Activated T-helper 2 cell treated with anti-CD3 and anti-CD28 coated beads, Interferon-gamma antibody, Interleukin-2, Interleukin-4, amounts not matched to agents 10 μg/mL and 5 μg/mL and 100 μg/mL, durations not matched to agents 14 hours and 24 hours and 36 hours (primary cell): ENCODE results near the gene KDM8. TPM values are rescaled to one million over a fixed set of nuclear protein-coding genes. Genes with fewer than 3 reads are reported as not detected.

Experiments
- DNase-seq: peaks from one replicate; pipeline ENCODE4 v3.0.0; 2021; ENCODE audit warnings: low spot score
- H3K27ac Mint-ChIP-seq: one replicate; pipeline ENCODE4 v1.8.0; 2021; ENCODE audit warnings: mixed read lengths
- H3K27me3 Mint-ChIP-seq: one replicate; pipeline ENCODE4 v1.8.0; 2021; ENCODE audit warnings: low read depth, mixed read lengths
- H3K36me3 Mint-ChIP-seq: one replicate; pipeline ENCODE4 v1.8.0; 2021; ENCODE audit warnings: low read depth, mixed read lengths
- H3K4me1 Mint-ChIP-seq: one replicate; pipeline ENCODE4 v1.8.0; 2021; ENCODE audit warnings: low read depth, mixed read lengths
- H3K4me3 Mint-ChIP-seq: one replicate; pipeline ENCODE4 v1.8.0; 2021; ENCODE audit warnings: low read depth, mild to moderate bottlenecking, moderate library complexity, mixed read lengths
- H3K9me3 Mint-ChIP-seq: one replicate; pipeline ENCODE4 v1.8.0; 2021; ENCODE audit warnings: mixed read lengths
- intact Hi-C: fragments of 100-400 bp; cut with micrococcal nuclease; formaldehyde crosslinking; loops from one replicate; pipeline ENCODE4 v1.15.1; 2023
- total RNA-seq: library from RNA; stranded (reverse); gene quantifications from 2 replicates; pipeline ENCODE4 v1.2.3, GENCODE V29; 2022

KDM8 gene
- 13.5 and 17.3 TPM in 2 replicates for total RNA-seq

DNA sequence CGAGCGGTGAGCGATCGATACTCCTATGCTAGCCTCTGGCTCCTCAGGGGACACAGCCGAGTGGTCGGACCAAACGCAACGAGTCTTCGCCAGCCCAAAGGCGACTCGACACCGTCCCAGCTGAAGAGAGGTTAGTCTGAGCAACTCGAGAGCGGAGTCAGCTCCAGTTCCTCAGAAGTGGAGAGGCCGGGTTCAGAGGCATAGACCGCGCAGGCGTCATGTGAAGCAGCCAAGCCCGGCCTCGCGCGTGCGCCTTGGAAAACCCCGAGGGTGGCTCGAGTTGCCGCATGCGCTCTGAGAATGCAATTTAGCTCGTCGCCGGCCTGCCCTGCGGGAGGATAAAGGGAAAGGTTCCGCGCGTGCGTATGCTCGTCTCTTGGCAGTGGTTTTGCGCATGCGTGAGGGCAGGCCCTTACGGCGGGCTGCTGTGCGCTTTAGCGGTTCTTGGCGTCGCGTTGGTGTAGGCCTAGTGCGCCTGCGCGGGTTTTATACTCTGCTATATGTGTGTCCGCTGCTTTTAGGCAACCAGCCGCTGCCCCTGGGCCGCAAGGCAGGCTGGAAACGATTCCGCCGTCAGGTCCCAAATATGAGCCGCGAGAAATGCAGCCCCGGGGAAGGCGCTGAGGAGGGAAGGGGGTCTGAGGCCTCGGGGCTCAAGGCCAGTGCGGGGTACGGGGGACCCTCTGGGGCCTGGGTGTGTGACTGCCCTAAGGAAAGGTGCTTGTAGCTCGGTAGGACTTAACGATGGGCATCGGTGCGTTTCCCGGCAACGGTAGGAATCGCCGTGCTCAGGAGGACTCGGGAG, at the start of gene KDM8:
TSS of gene KDM8 (plus strand) at position 20 of the 805 bp plus-strand sequence. CDS start 6,598 bp downstream, outside the sequence.
- Mint-ChIP-seq H3K27me3 (no peaks in the 10 kb centered on the region), H3K9me3 (no peaks in the 10 kb centered on the region), H3K4me3 (peak within 1 kb of the TSS; percentile 90), H3K27ac (peak within 1 kb of the TSS; percentile 100), H3K36me3 (peaks cover 11% of the 10 kb centered on the region), H3K4me1 (peaks cover 44% of the 10 kb centered on the region)
- intact Hi-C loops: loop anchor here (1.0 to 5.0 kb wide), 3 partner anchors 25 to 349 kb away; partner anchors contain the start of gene KATNIP
- peak; percentile 100 for DNase-seq

DNA sequence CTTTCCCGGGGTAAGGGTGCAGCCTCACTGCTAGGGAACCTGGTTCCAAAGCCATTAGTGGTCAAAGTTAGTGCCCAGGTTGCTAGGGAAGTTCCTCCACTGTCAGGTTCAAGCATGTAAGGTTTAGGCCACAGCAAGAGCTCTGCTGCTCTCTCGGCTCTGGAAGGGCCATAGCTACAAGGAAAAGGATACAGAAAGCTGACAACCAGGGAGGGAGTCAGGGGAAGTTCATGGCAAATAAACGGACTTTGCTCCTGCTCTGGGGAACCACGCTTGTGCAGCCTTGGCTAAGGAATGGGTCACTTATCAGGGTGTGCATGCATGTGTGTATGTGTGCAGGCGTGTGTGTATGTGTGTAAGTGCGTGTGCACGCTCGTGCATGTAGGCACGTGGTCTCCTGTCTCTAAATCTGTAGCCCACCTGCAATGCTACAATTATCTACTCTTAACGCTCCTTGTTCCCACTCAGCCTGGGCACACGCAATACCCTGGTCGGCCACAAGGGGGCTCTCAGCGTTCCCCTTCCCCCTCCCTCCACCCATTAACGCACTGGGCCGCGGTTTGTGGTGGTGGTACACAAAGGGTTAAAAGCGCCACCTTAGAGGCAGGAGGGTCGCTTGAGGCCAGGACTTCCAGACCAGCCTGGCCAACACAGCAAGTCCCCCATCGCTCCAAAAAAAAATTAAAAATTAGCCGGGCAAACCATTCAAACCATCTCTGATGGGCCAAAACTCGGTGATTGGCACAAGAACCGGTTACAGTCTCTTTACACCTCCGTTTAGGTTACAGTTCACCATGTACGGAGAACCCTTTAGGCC, 48.4 kb upstream of the KDM8 start:
- Mint-ChIP-seq H3K27ac (no peak overlapping the region), H3K9me3 (peaks cover 12% of the 10 kb centered on the region), H3K36me3 (no peaks in the 10 kb centered on the region), H3K4me3 (no peak overlapping the region), H3K27me3 (no peaks in the 10 kb centered on the region), H3K4me1 (peaks cover 10% of the 10 kb centered on the region)
- DNase-seq: peak; percentile 53
- intact Hi-C loops: loop anchor here (1.0 kb wide), 1 partner anchor 302 kb away; no protein-coding TSS in a partner anchor

DNA sequence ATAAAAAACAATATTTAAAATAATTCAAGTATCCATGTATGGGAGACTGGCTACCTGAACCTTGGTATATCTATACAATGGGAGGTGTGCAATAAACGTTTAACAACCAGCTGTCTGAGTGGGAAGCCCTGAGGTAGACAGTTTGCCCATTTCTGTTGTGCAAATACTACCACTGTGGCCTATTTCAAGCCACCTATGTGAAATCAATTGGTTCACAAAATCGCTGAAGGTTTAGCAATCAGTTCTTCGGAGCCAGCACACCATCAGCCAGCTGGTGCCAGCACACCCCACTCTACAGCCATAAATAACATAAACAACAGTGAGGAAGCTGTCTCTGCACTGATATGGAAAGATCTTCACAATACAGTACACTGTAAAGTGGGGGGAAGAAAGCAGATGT, 46.7 kb upstream of the KDM8 start:
- no peaks in the 10 kb centered on the region for H3K27me3 Mint-ChIP-seq
- no peak overlapping the region for H3K27ac Mint-ChIP-seq
- H3K36me3 Mint-ChIP-seq: no peaks in the 10 kb centered on the region
- no peak for DNase-seq
- intact Hi-C loops: no loop called here
- H3K4me1 Mint-ChIP-seq: peaks cover 10% of the 10 kb centered on the region
- no peak overlapping the region for H3K4me3 Mint-ChIP-seq
- peaks cover 18% of the 10 kb centered on the region for H3K9me3 Mint-ChIP-seq

DNA sequence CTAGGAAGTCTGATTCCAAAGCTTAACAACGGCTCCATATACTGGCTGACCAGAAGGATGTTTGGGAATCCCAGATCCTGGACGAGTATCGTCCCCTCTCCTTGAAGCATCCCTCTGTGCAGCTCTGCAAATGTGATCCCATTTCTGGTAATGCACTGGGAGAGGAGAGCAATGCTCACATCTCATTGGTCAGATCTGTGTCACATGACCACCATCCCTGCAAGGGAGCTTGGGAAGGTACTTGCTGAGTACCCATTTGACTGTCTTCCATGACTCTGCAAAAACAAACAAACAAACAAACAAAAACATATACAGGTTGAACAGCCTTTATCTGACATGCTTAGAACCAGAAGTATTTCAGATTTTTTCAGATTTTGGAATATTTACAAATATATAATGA, 41.9 kb upstream of the KDM8 start:
- no peaks in the 10 kb centered on the region for H3K4me1 Mint-ChIP-seq

DNA sequence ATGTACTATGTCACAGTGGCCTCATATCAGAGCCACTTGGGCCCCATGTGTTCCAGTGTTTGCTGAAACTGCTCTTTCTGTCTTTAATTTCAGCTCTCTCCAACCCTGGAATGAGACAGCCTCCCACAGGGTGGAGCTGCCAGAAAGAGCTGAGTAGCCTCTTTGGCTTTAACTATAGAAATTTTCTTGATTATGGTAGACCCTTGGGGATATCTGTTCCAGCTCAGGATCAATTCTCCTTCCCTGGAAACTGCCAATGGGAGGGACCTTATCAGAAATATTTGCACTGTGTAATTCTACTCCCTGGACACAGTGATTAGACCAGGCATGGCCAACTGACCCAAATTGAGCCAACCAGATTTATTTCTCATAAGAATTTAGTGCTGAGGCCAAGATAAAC, 39.0 kb upstream of the KDM8 start:
- Mint-ChIP-seq H3K36me3 (peaks cover 6% of the 10 kb centered on the region), H3K4me3 (no peak overlapping the region), H3K27me3 (no peaks in the 10 kb centered on the region), H3K9me3 (peaks cover 32% of the 10 kb centered on the region), H3K4me1 (peaks cover 8% of the 10 kb centered on the region), H3K27ac (no peak overlapping the region)
- intact Hi-C loops: no loop called here
- no peak for DNase-seq

More for the DNA sequence above, 41.9 kb upstream of the KDM8 start:
- Mint-ChIP-seq H3K27me3 (no peaks in the 10 kb centered on the region), H3K36me3 (peaks cover 6% of the 10 kb centered on the region), H3K9me3 (peaks cover 41% of the 10 kb centered on the region), H3K4me3 (no peak overlapping the region), H3K27ac (no peak overlapping the region)
- no peak for DNase-seq
- intact Hi-C loops: no loop called here

DNA sequence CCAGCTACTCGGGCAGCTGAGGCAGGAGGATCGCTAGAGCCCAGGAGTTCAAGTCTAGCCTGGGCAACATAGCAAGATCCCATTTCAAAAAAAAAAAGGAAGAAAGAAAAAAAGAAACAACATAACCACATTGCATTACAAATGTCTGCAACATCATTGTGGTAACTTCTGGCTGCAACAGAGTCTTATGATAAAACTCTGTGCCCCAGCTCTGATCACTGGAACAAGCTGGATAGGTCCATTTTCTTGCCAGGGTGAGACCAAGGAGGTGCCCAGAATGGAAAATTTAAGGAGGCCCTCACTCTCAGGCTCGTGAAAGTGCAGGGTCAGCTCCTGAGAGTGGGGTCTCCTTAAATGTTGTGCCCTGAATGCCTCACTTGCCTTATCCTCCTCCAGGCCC, 37.8 kb upstream of the KDM8 start:
- Mint-ChIP-seq H3K4me3 (no peak overlapping the region), H3K27ac (no peak overlapping the region), H3K9me3 (peaks cover 28% of the 10 kb centered on the region), H3K36me3 (peaks cover 6% of the 10 kb centered on the region), H3K27me3 (no peaks in the 10 kb centered on the region), H3K4me1 (peaks cover 21% of the 10 kb centered on the region)
- intact Hi-C loops: no loop called here
- DNase-seq: no peak

DNA sequence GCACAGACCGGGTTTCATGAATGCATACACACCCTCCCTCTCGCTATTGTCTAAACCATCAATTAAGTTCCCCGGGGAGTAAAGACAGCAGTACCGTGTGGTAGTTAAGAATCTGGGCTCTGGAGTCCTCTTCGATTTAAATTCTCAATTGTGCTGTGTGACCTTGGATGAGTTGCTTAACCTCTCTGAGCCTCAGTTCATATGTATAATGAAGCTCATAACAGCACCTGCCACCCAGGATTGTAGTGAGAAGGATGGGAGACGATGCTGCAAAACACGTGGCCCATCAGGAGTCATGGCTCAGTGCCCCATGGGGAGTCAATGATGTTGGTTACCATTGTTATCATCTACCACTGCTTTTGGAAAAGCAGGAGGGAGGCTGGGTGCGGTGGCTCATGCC, 34.5 kb upstream of the KDM8 start:
- no peak overlapping the region for H3K27ac Mint-ChIP-seq

DNA sequence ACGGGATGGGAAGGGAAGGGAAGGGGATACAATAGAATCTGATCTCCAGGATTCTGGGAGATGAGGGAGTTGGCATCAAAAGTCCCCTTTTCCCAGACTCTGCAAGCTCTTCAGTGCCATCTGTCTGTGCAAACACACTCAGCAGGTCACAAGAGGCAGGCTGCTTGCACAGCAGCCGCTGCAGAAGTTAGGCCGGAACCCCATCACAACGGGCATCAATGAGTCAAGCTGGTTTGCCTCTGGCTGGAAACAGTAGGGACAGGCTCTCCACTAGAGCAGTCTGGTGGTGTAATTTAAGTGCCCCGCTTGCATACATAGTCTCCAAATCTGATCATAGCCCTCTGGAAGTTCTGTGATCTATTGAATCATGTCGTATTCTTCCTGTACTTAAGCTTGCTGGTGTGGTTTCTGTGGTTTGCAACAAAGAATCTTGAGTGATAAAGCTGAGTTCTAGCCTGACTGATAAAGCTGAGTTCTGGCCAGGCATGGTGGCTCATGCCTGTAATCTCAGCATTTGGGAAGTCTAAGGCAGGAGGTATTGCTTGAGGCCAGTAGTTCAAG, 33.7 kb upstream of the KDM8 start:
- Mint-ChIP-seq H3K4me3 (peak overlapping the region; percentile 39), H3K9me3 (peaks cover 14% of the 10 kb centered on the region), H3K36me3 (peaks cover 14% of the 10 kb centered on the region), H3K27me3 (no peaks in the 10 kb centered on the region), H3K27ac (peak overlapping the region; percentile 82), H3K4me1 (peaks cover 46% of the 10 kb centered on the region)
- DNase-seq: peak; percentile 67
- intact Hi-C loops: loop anchor here (1.0 to 10.0 kb wide), 5 partner anchors 68 to 575 kb away; no protein-coding TSS in a partner anchor

More for the DNA sequence above, 34.5 kb upstream of the KDM8 start:
- H3K4me3 Mint-ChIP-seq: no peak overlapping the region
- peaks cover 14% of the 10 kb centered on the region for H3K36me3 Mint-ChIP-seq
- intact Hi-C loops: loop anchor here (1.0 kb wide), 3 partner anchors 69 to 199 kb away; no protein-coding TSS in a partner anchor
- H3K9me3 Mint-ChIP-seq: peaks cover 19% of the 10 kb centered on the region
- DNase-seq: no peak
- no peaks in the 10 kb centered on the region for H3K27me3 Mint-ChIP-seq
- peaks cover 38% of the 10 kb centered on the region for H3K4me1 Mint-ChIP-seq

DNA sequence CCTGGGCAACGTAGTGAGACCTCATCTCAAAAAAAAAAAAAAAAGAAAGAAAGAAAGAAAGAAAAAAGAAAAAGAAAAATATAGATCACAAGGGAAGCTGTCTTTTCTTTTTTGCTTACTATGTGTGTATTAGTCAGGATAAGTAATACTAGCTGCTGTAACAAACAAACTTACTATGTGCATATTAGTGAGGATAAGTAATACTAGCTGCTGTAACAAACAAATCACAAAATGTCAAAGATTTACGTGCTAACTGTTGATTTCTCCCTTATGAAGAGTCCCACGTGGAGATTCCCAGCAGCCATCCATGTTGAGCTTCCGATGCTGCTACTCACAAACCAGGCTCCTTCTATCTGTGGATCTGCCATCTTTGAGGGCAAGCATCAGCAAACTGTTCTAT, 31.7 kb upstream of the KDM8 start:
- Mint-ChIP-seq H3K9me3 (peaks cover 14% of the 10 kb centered on the region), H3K27ac (peak overlapping the region; percentile 25), H3K4me3 (no peak overlapping the region), H3K36me3 (peaks cover 14% of the 10 kb centered on the region), H3K27me3 (no peaks in the 10 kb centered on the region), H3K4me1 (peaks cover 55% of the 10 kb centered on the region)
- intact Hi-C loops: loop anchor here (5.0 to 10.0 kb wide), 2 partner anchors 236 to 577 kb away; no protein-coding TSS in a partner anchor
- DNase-seq: no peak

DNA sequence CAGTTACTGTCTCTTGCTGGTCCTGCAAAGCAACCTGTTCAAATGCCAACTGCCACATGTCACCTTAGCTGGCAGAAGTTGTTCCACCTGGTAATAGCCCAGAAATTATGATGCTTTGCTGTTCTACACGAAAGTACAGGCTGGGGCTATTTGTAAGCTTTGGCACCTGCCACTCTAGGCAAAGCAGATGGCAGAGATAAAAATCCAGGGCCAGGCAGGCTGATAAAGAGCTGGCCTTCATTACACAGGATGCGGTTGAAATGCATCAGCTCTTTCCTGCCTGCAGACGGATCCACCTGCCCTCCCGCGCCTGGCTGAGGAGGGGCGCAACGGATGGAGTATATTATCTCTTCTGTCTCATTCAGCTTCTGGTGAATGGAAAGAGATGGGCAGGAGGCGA, 29.3 kb upstream of the KDM8 start:
- peaks cover 14% of the 10 kb centered on the region for H3K36me3 Mint-ChIP-seq
- peak overlapping the region; percentile 65 for H3K27ac Mint-ChIP-seq
- H3K4me1 Mint-ChIP-seq: peaks cover 59% of the 10 kb centered on the region
- H3K4me3 Mint-ChIP-seq: no peak overlapping the region
- intact Hi-C loops: loop anchor here (5.0 to 10.0 kb wide), 2 partner anchors 233 to 579 kb away; no protein-coding TSS in a partner anchor
- peak; percentile 59 for DNase-seq
- no peaks in the 10 kb centered on the region for H3K27me3 Mint-ChIP-seq
- peaks cover 14% of the 10 kb centered on the region for H3K9me3 Mint-ChIP-seq

DNA sequence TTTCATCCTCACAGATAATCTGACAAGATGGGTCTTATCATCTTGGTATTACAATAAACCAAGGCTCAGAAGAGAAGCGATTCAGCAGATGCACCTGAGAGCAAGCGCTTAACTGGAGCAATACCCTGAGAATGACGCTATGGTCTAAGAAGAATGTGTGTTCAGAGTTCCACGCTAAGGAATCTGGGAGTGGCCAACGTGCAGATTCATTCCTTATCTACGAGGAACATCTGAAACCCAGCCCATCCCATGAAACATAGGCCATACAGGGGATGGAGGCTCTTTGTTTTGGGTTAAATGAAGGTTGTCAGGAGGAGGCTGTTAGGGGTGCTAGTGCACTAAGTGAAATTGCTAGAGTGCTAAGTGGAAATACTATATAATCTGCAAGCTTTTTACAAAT, 28.5 kb upstream of the KDM8 start:
- intact Hi-C loops: loop anchor here (5.0 to 10.0 kb wide), 3 partner anchors 233 to 580 kb away; no protein-coding TSS in a partner anchor
- peaks cover 61% of the 10 kb centered on the region for H3K4me1 Mint-ChIP-seq
- no peak overlapping the region for H3K4me3 Mint-ChIP-seq
- no peak for DNase-seq
- H3K27me3 Mint-ChIP-seq: no peaks in the 10 kb centered on the region
- H3K27ac Mint-ChIP-seq: no peak overlapping the region
- H3K36me3 Mint-ChIP-seq: peaks cover 14% of the 10 kb centered on the region
- H3K9me3 Mint-ChIP-seq: peaks cover 14% of the 10 kb centered on the region

DNA sequence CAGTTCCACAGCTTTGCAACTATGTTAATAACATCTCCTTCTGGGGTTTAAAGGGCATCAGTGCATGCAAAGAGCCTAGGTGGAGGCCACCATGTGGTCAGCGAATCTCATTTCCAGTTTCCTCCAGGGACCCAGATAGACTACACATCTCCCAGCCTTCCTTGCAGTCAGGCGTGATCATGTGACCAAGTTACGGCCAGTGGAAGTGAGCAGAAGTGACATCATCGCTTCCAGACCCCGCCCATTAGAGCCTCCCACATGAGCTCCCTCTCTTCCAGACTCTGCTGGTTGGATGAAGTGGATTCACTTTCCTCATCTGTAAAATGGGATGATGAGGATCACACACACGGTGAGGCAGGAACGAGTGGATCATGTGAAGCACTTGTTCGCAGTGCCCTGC, 27.4 kb upstream of the KDM8 start:
- H3K4me3 Mint-ChIP-seq: no peak overlapping the region
- no peak overlapping the region for H3K27ac Mint-ChIP-seq
- DNase-seq: no peak
- no peaks in the 10 kb centered on the region for H3K27me3 Mint-ChIP-seq
- H3K9me3 Mint-ChIP-seq: peaks cover 14% of the 10 kb centered on the region
- peaks cover 14% of the 10 kb centered on the region for H3K36me3 Mint-ChIP-seq
- H3K4me1 Mint-ChIP-seq: peaks cover 61% of the 10 kb centered on the region
- intact Hi-C loops: loop anchor here (5.0 to 10.0 kb wide), 2 partner anchors 281 to 581 kb away; no protein-coding TSS in a partner anchor
